Measurements from ENCODE around the gene C10orf90. TPM values are rescaled to one million over a fixed set of nuclear protein-coding genes. Genes with fewer than 3 reads are reported as not detected.

Gene C10orf90
- total and polyA plus RNA-seq, 11 donors, result not detected

DNA sequence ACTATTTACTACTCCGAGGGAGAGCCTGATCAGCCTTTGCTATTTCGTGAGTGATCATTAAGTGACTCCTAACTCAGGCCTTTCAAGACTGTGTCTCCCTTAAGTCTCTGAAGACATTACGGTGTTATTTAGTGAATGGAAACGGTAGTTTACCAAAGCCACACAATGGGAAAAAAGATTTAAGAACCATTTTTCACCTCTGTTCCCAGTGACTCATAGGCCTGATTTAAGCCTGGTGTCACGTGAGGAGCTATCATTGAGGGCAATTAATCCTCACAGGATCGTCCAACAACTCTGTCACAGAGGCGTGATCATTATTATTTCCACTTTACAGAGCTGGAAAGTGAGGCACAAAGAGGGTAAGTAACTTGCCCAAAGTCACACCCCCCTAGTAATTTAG lies 20.3 kb downstream of the C10orf90 start:
- ATAC-seq (no peak), DNase-seq (no peak)
- H3K9me3 ChIP-seq, result no peaks in the 10 kb centered on the region
- 90 to 91% (median 90%) methylated on average over 7 of the region's 7 CpGs for WGBS, 4 donors
- no peaks in the 10 kb centered on the region for H3K36me3 ChIP-seq
- no peak for TF ChIP-seq POLR2A (IDR thresholded peaks at IDR 0.05)
- no peaks in the 10 kb centered on the region for H3K27me3 ChIP-seq
- no peak overlapping the region for H3K27ac ChIP-seq
- intact Hi-C loops (cut with DNase I), result no loop called here
- no peak overlapping the region for H3K4me3 ChIP-seq
- H3K4me1 ChIP-seq, result no peaks in the 10 kb centered on the region

DNA sequence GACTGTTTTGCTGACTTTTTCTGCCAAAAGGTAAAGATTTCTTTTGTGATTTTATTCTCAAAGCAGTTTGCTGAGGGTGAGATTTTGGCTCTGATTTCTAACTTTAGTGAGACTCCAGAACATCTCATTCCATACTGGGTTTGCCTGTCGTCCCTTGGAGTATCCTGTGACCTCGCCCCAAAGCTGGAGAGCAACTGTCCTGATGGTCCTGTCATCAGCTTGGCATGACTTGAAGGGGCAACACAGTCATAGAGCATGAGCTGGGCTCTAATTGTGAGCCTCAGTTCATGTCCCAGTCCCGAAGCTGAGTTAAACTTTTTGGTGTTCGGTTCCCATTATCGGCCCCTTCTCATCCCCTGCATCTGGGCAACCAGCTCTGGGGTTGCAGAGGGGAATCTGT lies 23.4 kb downstream of the C10orf90 start:
- Histone ChIP-seq H3K9me3 (no peaks in the 10 kb centered on the region), H3K27me3 (no peaks in the 10 kb centered on the region), H3K36me3 (no peaks in the 10 kb centered on the region), H3K4me1 (no peaks in the 10 kb centered on the region), H3K4me3 (no peak overlapping the region), H3K27ac (no peak overlapping the region)
- ATAC-seq (no peak), DNase-seq (no peak)
- no peak for TF ChIP-seq CTCF (IDR thresholded peaks at IDR 0.05)
- no peak for TF ChIP-seq POLR2A (IDR thresholded peaks at IDR 0.05)
- intact Hi-C loops (cut with DNase I), result loop anchor here in 1 of 10 donors (10.0 kb wide), 1 partner anchor 1178 kb away; no protein-coding TSS in a partner anchor
- WGBS, 4 donors, result 76 to 86% (median 80%) methylated on average over 5 of the region's 5 CpGs

DNA sequence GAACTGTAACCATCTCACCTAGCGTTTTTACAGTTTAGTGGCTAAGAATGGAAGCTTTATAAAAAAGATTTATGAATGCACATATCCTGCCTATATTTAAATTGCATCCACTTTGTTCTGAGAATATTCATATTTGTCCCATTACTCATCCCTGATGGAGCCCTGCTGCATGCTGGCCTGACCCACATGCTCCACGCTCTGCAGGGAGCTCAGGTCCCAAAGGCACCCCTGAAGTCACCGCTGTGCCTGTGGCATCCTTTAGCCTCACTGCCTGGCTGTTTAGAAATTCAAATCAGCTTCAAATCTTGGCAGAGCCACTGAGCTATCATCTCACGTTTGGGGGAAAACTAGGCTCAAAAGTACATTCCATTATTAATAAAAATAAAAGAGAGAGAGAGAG lies 24.4 kb downstream of the C10orf90 start:
- DNase-seq, result no peak
- intact Hi-C loops (cut with DNase I), result loop anchor here in 1 of 10 donors (10.0 kb wide), 1 partner anchor 1179 kb away; no protein-coding TSS in a partner anchor
- no peak overlapping the region for H3K4me3 ChIP-seq
- no peaks in the 10 kb centered on the region for H3K27me3 ChIP-seq
- WGBS, 4 donors, result 58 to 68% (median 66%) methylated on average over 4 of the region's 4 CpGs
- H3K36me3 ChIP-seq, result no peaks in the 10 kb centered on the region
- no peak overlapping the region for H3K27ac ChIP-seq
- TF ChIP-seq POLR2A (IDR thresholded peaks at IDR 0.05), result no peak
- TF ChIP-seq CTCF (IDR thresholded peaks at IDR 0.05), result no peak
- no peak for ATAC-seq
- H3K9me3 ChIP-seq, result no peaks in the 10 kb centered on the region
- peaks cover 0 to 3% (median 0%) of the 10 kb centered on the region in 12 donors for H3K4me1 ChIP-seq

DNA sequence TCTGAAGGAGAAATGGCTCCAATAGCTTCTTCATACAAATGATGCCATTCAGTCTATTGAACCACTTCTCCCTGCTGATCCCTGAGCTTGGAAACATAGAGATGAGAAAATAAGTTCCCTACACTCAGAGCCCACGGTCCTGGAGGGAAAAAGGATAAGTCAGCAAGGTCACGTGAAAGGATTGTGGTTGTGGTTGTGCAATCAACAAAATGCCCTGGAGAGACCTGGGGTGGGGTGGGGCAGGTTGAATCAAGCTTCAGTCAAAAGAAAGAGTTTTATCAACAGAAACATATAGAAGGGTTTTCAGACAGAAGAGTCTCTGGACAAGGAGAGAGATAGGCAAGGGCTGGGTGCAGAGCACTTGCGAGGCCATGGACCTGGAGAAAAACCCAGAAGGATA lies 30.1 kb downstream of the C10orf90 start:
- Histone ChIP-seq H3K9me3 (no peaks in the 10 kb centered on the region), H3K4me1 (peaks cover 0 to 8% (median 0%) of the 10 kb centered on the region in 12 donors), H3K36me3 (no peaks in the 10 kb centered on the region), H3K27me3 (no peaks in the 10 kb centered on the region), H3K4me3 (no peak overlapping the region), H3K27ac (no peak overlapping the region)
- DNase-seq, result no peak
- 60 to 73% (median 67%) methylated on average over 3 of the region's 3 CpGs for WGBS, 4 donors
- ATAC-seq, result no peak
- intact Hi-C loops (cut with DNase I), result loop anchor here in 1 of 10 donors (10.0 kb wide), 1 partner anchor 1184 kb away; no protein-coding TSS in a partner anchor
- TF ChIP-seq POLR2A (IDR thresholded peaks at IDR 0.05) (no peak), CTCF (IDR thresholded peaks at IDR 0.05) (no peak)

DNA sequence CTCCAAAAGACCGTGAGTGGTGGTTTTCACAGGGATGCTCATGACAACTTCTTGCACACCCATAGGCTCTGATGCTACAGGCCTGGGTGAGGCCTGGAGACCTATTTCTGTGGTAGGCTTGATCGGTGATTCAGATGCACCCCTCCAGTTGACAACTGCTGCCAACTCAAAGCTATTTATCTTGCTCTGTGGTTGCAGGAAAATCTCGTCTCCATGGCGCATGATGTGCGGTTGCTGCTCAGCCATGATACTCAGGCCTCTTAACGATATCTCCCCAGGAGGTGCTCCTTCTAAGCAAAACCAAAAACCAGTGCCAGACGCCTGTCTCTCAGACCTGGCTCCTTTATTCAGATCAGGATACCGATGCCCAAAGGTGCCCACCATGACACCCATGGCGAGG lies 31.4 kb downstream of the C10orf90 start:
- Histone ChIP-seq H3K27ac (no peak overlapping the region), H3K4me3 (no peak overlapping the region), H3K4me1 (peaks cover 0 to 8% (median 0%) of the 10 kb centered on the region in 12 donors), H3K9me3 (no peaks in the 10 kb centered on the region), H3K36me3 (no peaks in the 10 kb centered on the region), H3K27me3 (no peaks in the 10 kb centered on the region)
- ATAC-seq, result no peak
- WGBS, 4 donors, result 89 to 96% (median 92%) methylated on average over 9 of the region's 9 CpGs
- intact Hi-C loops (cut with DNase I), result no loop called here
- no peak for TF ChIP-seq CTCF (IDR thresholded peaks at IDR 0.05)
- TF ChIP-seq POLR2A (IDR thresholded peaks at IDR 0.05), result no peak
- DNase-seq, result no peak
